Motor neuron (in vitro differentiated cells): ENCODE results near the gene PLD3. TPM values are rescaled to one million over a fixed set of nuclear protein-coding genes. Genes with fewer than 3 reads are reported as not detected.

Source experiments
- ATAC-seq, 8 experiments: fragments of 200-7000 bp; cut with Tn5 transposase; replicated peaks in 6 of 8; 2 replicates each; pipeline ENCODE4 v1.8.0; 2021; ENCODE audit warnings: mild to moderate bottlenecking in 8 of 8, moderate library complexity in 8 of 8
- H3K27ac ChIP-seq, 2 donors: fragments of 250-450 bp; sonication (Bioruptor Pico); 2 replicates each; pipeline ENCODE4 v1.9.0; 2021; ENCODE audit warnings: antibody characterized with exemption in 2 of 2, mild to moderate bottlenecking in 2 of 2, moderate library complexity in 1 of 2
- H3K4me1 ChIP-seq, 2 donors: fragments of 250-450 bp; sonication (Bioruptor Pico); replicated peaks in 1 of 2; 2 replicates each; pipeline ENCODE4 v1.6.1; 2021; ENCODE audit warnings: antibody characterized with exemption in 2 of 2, mild to moderate bottlenecking in 2 of 2, moderate library complexity in 1 of 2
- H3K4me3 ChIP-seq, 5 donors: fragments of 250-450 bp; sonication (Bioruptor Pico); 2 replicates each; pipeline ENCODE4 v1.9.0; 2021; ENCODE audit warnings: antibody characterized with exemption in 5 of 5, mild to moderate bottlenecking in 5 of 5, moderate library complexity in 4 of 5
- WGBS, 10 experiments: fragments of 450-650 bp; shearing (Covaris generic); methylation state at CpG; one replicate each; pipeline ENCODE4 v1.0.0; 2022; 5-methylcytosine and 5-hydroxymethylcytosine counted together
- in situ Hi-C, 9 experiments: fragments of 400-800 bp; cut with MboI; loops; one replicate each; pipeline ENCODE4 v1.15.0; 2021; ENCODE audit warnings: low sequenced_read_pairs in 9 of 9, low pct_unique_long_range_greater_than_20kb in 2 of 9; ENCODE audit not compliant: unreplicated experiment in 9 of 9
- total RNA-seq, 8 experiments: library from RNA; unstranded; fragments of 300-600 nt; gene quantifications; 2 replicates each; pipeline versions ENCODE4 v1.2.3 to v1.2.4, GENCODE V29; 2022

Gene PLD3
- total RNA-seq, 8 experiments from 2014 or later, result 119 to 604 (median 360) TPM

GRCh38 chr19:40335855-40336600, 12.5 kb upstream of the PLD3 start:
- Histone ChIP-seq H3K27ac (peak overlapping the region in 1 of 2 donors; percentile 61), H3K4me3 (no peak overlapping the region), H3K4me1 (peaks cover 0 to 4% of the 10 kb centered on the region in 2 donors)
- in situ Hi-C loops, result no loop called here
- 40 to 100% (median 92%) methylated on average over 1 to 6 of the region's 15 CpGs; no CpG with 5 or more reads in 5 of the 10 experiments for WGBS, 10 experiments
- peak in 6 of 8 experiments; percentile 35 to 95 (median 74) for ATAC-seq

- in situ Hi-C loops, result no loop called here
- H3K4me3 ChIP-seq, result no peak overlapping the region
- 80 to 100% methylated on average over 1 of the region's 2 CpGs; no CpG with 5 or more reads in 8 of the 10 experiments for WGBS, 10 experiments
- ATAC-seq, result peak in 2 of 8 experiments; percentile 57 to 62
- peak overlapping the region in 1 of 2 donors; percentile 61 for H3K27ac ChIP-seq
- peaks cover 0 to 4% of the 10 kb centered on the region in 2 donors for H3K4me1 ChIP-seq
These were observed 11.9 kb upstream of the PLD3 start for GRCh38 chr19:40336601-40336900.

- in situ Hi-C loops, result no loop called here
- ATAC-seq, result no peak
- Histone ChIP-seq H3K4me1 (peaks cover 0 to 4% of the 10 kb centered on the region in 2 donors), H3K27ac (no peak overlapping the region), H3K4me3 (no peak overlapping the region)
- 100% methylated on average over 1 of the region's 2 CpGs; no CpG with 5 or more reads in 3 of the 10 experiments for WGBS, 10 experiments
These were observed 11.4 kb upstream of the PLD3 start for GRCh38 chr19:40337107-40337506.

GRCh38 chr19:40337594-40337993, 10.9 kb upstream of the PLD3 start:
- in situ Hi-C loops, result no loop called here

GRCh38 chr19:40339018-40339728, 9.3 kb upstream of the PLD3 start:
- no peak for ATAC-seq
- 78 to 100% (median 90%) methylated on average over 1 to 4 of the region's 4 CpGs; no CpG with 5 or more reads in 1 of the 10 experiments for WGBS, 10 experiments
- in situ Hi-C loops, result no loop called here
- H3K4me3 ChIP-seq, result no peak overlapping the region
- H3K4me1 ChIP-seq, result peaks cover 0 to 4% of the 10 kb centered on the region in 2 donors
- H3K27ac ChIP-seq, result no peak overlapping the region

More at GRCh38 chr19:40337594-40337993, 10.9 kb upstream of the PLD3 start:
- 80 to 100% methylated on average over 2 of the region's 5 CpGs; no CpG with 5 or more reads in 8 of the 10 experiments for WGBS, 10 experiments
- no peak overlapping the region for H3K4me3 ChIP-seq
- H3K4me1 ChIP-seq, result peaks cover 0 to 4% of the 10 kb centered on the region in 2 donors
- ATAC-seq, result no peak
- no peak overlapping the region for H3K27ac ChIP-seq

- H3K4me1 ChIP-seq, result peaks cover 0 to under 1% of the 10 kb centered on the region in 2 donors
- H3K4me3 ChIP-seq, result no peak overlapping the region
- peak in 3 of 8 experiments; percentile 67 to 95 (median 95) for ATAC-seq
- no peak overlapping the region for H3K27ac ChIP-seq
- in situ Hi-C loops, result no loop called here
- WGBS, 10 experiments, result 67 to 100% (median 90%) methylated on average over 1 to 3 of the region's 9 CpGs; no CpG with 5 or more reads in 5 of the 10 experiments
These were observed 6.7 kb upstream of the PLD3 start for GRCh38 chr19:40341601-40342482.

- Histone ChIP-seq H3K4me3 (no peak overlapping the region), H3K4me1 (peaks cover 0 to 3% of the 10 kb centered on the region in 2 donors), H3K27ac (no peak overlapping the region)
- no peak for ATAC-seq
- 73 to 100% (median 93%) methylated on average over 1 to 5 of the region's 11 CpGs; no CpG with 5 or more reads in 3 of the 10 experiments for WGBS, 10 experiments
- in situ Hi-C loops, result no loop called here
These were observed 5.7 kb upstream of the PLD3 start for GRCh38 chr19:40342644-40343311.

- H3K4me3 ChIP-seq, result no peak overlapping the region
- 67 to 100% (median 82%) methylated on average over 3 to 5 of the region's 7 CpGs; no CpG with 5 or more reads in 6 of the 10 experiments for WGBS, 10 experiments
- no peak for ATAC-seq
- H3K4me1 ChIP-seq, result peaks cover under 1 to 5% of the 10 kb centered on the region in 2 donors
- no peak overlapping the region for H3K27ac ChIP-seq
- in situ Hi-C loops, result no loop called here
These were observed 4.1 kb upstream of the PLD3 start for GRCh38 chr19:40344422-40344821.

- Histone ChIP-seq H3K4me1 (peaks cover 4 to 10% of the 10 kb centered on the region in 2 donors), H3K4me3 (peak overlapping the region; percentile 49 to 77 (median 68)), H3K27ac (peak overlapping the region; percentile 80 to 87)
- WGBS, 10 experiments, result 0 to 13% (median 7%) methylated on average over 4 to 17 of the region's 17 CpGs
- in situ Hi-C loops, result no loop called here
- ATAC-seq, result peak in 4 of 8 experiments; percentile 3 to 40 (median 6)
These were observed 539 bp downstream of the PLD3 start for GRCh38 chr19:40348961-40349507.

GRCh38 chr19:40355975-40356680, 7.6 kb downstream of the PLD3 start:
- WGBS, 10 experiments, result 40 to 97% (median 78%) methylated on average over 1 to 9 of the region's 9 CpGs
- Histone ChIP-seq H3K4me3 (no peak overlapping the region), H3K27ac (no peak overlapping the region), H3K4me1 (no peaks in the 10 kb centered on the region)
- in situ Hi-C loops, result no loop called here
- no peak for ATAC-seq

GRCh38 chr19:40356681-40357595, 8.4 kb downstream of the PLD3 start:
- H3K27ac ChIP-seq, result no peak overlapping the region
- H3K4me1 ChIP-seq, result no peaks in the 10 kb centered on the region
- peak in 5 of 8 experiments; percentile 23 to 91 (median 30) for ATAC-seq
- in situ Hi-C loops, result no loop called here
- 31 to 100% (median 80%) methylated on average over 1 to 6 of the region's 6 CpGs for WGBS, 10 experiments
- no peak overlapping the region for H3K4me3 ChIP-seq
